DMS153 (cell line): Measurements from ENCODE around the gene ANXA4.

ENCODE experiments used
- DNase-seq: peaks from one replicate; lab custom pipeline; 2025; lab: John Stamatoyannopoulos, UW

ANXA4 gene

DNA sequence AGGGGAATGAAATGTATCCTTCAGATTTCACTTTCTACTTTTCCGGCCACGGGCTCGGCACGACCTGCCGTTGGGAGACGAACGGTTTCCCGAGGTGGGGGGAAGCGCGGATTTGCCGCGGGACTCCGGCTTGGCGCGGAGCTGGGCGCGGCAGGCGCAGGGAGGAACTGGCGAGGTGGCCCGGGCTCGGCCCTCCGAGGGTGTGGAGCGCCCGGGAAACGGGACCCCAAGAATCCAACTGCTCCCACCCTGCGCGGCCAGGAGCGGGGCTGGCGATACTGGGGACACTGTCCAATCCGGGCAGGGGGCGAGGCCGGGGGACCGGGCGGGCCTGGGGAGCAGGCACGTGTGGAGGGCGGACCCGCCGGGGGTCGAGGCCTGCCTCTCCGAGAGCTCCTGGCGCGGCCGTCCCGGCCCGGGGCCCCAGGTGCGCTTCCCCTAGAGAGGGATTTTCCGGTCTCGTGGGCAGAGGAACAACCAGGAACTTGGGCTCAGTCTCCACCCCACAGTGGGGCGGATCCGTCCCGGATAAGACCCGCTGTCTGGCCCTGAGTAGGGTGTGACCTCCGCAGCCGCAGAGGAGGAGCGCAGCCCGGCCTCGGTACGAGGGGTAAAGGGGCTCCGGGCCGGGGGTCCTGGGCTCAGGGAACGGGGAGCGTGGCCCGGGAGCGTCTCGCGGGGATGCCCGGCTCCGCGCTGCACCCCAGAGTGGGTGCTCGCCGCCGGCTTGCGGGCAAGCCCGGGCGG is at the start of gene ANXA4:
ANXA4 (plus strand) TSS at position 560 of the 747 bp plus-strand sequence. CDS start 39,432 bp downstream, outside the sequence.
- peak; percentile 37 for DNase-seq

GRCh38 chr2:69692424-69692823 is 49.5 kb upstream of the ANXA4 start:
- DNase-seq, result no peak

GRCh38 chr2:69693059-69693774 is 48.7 kb upstream of the ANXA4 start:
- DNase-seq, result no peak

DNA sequence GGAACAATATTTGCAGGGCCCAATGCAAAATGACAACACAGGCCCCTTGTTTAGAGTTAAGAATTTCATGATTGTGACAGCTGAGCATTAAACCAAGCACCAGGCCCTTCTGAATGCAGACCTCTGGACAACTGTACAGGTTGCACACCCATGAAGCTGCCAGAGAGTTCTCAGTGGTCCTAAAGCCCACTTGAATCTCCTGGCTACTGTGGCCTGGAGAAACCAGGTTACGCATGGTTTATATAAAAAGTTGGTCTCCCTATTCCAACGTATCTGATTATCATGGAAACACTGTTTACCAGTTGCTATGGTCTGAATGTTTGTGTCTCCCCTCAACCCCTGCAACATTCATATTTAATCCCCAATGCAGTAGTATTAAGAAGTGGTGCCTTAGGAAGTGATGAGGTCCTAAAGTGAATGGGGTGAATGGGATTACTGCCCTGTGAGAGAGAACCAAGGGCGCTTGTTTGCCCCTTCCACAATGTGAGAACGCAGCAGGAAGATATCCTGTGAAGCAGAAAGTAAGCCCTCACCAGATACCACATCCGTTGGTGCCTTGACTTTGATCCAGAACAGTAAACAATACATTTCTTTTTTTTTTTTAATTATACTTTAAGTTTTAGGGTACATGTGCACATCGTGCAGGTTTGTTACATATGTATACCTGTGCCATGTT is 48.0 kb upstream of the ANXA4 start:
- DNase-seq, result no peak

GRCh38 chr2:69694894-69695849 is 46.8 kb upstream of the ANXA4 start:
- no peak for DNase-seq

DNA sequence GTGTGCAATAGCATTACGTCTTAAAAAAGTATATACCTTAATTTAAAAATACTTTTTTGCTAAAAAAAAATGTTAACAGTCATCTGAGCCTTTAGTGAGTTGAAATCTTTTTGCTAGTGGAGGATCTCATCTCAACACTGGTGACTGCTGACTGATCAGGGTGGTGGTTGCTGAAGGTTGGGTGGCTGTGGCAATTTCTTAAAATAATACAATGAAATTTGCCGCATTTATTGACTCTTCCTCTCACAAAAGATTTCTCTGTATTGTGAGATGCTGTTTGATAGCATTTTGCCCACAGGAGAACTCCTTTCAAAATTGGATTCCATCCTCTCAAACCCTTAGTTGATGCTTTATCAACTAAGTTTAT is 46.1 kb upstream of the ANXA4 start:
- no peak for DNase-seq

- DNase-seq, result no peak
Observed at GRCh38 chr2:69700381-69700780, 41.6 kb upstream of the ANXA4 start.

GRCh38 chr2:69701100-69701945 is 40.6 kb upstream of the ANXA4 start:
- no peak for DNase-seq

GRCh38 chr2:69703189-69703588 is 38.7 kb upstream of the ANXA4 start:
- DNase-seq, result no peak

GRCh38 chr2:69704446-69704845 is 37.5 kb upstream of the ANXA4 start:
- DNase-seq, result no peak

GRCh38 chr2:69709290-69709689 is 32.6 kb upstream of the ANXA4 start:
- DNase-seq, result no peak

- no peak for DNase-seq
Observed at GRCh38 chr2:69711971-69712370, 30.0 kb upstream of the ANXA4 start.

DNA sequence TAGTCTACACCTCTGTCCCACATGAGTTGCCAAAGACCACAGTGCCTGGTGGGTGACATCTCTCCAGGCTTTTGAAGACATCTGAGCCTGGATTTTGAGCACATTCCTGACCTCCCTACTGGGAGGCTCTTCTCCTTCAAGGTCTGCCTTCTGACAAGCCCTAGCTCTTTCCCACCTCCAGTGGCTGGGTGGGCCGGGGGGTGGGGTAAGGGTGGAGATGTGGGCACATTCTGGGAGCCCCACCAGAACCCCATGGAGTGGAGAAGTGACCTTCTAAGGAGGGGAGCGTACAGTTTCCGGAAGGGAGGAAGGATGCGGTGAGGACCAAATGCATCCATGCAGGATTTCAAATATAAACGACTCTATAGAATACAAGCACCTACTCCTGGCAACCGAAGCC is 27.9 kb upstream of the ANXA4 start:
- DNase-seq, result no peak

DNA sequence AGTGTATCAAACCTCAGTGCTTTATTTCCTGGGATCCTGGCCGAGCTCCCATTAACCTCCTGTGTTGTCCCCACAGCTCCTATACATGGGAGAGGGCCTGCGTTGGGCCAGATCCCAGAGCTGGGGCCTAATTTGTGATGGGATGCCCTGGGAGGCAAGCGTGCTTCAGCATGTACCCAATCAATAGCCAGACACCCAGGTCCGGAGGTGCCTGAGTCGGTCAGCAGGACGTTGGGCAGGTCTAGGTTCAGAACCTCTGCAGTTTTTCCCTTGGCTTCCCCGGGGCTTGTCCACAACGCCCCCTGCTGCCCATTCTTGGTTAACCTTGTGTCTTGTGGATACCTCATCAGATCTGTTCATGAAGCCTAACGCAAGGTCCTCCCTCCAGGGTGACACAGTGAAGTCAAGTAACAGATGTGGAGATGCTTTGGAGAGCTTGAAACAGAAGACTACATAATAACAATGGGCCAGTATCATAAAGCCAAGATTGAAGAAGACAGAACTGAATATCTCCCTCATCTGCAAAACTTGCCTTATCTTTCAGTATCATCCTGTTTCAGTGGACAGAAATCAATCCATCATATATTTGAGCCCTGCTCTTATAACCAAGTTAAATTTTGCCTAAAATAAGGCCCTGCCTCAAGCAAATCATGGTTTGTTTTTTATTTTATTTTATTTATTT is 27.3 kb upstream of the ANXA4 start:
- DNase-seq, result peak; percentile 8

- no peak for DNase-seq
Observed at GRCh38 chr2:69715964-69716363, 26.0 kb upstream of the ANXA4 start.

DNA sequence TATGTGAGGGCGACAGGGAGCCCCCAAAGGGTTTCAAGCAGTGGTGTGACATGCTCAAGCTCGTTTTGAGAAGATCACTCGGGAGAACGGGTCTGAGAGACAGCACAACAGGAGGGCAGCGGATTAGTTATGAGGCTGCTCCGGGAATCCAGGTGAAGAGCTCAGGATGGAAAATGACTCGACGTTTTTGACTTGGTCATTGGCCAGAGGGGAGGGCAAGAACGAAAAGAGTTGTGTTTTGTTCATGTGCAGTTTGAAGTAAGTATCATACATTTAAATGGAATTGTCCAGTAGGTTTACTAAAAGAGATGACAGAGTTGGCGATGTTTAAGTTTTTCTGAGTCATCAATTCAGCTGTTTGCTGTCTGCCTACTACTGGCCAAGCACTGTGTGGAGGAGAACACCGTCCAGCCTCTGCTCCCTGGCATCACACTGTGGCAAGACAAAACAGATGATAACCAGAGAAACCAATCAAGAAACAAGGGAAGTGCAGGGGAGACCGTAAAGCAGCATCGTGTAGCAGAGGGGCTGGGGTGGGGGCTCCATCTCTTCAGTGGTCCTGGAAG is 25.3 kb upstream of the ANXA4 start:
- DNase-seq, result no peak

DNA sequence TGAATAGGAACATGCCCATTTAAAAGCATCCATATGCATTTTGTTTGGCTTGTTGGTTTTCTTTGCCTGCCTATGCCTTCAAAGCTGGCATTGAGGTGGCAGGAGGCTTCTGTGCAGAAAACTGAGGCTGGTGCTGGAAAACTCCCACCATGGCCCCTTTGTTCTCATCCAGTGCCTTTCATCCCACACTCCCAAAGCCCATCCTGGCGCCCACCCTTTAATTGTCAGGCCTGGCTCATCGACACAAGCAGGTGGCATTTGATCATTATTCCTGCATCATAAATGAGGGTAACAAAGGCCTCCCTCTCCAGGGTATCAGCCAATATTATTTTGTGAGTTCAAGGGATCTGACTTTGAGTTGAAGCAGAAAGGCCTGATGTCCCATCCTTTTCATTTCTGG is 24.7 kb upstream of the ANXA4 start:
- DNase-seq, result no peak

- DNase-seq, result no peak
Observed at GRCh38 chr2:69717861-69718273, 24.1 kb upstream of the ANXA4 start.

GRCh38 chr2:69718338-69718965 is 23.5 kb upstream of the ANXA4 start:
- no peak for DNase-seq

- no peak for DNase-seq
Observed at GRCh38 chr2:69720404-69720803, 21.5 kb upstream of the ANXA4 start.
